B cell (primary cell): ENCODE results near the gene FSIP1. TPM values are rescaled to one million over a fixed set of nuclear protein-coding genes. Genes with fewer than 3 reads are reported as not detected.

ENCODE experiments used
- ATAC-seq: fragments of 200-7000 bp; cut with Tn5 transposase; one replicate; pipeline ENCODE4 v1.10.0; 2021; ENCODE audit warnings: low read depth, mild to moderate bottlenecking, moderate number of reproducible peaks, moderate library complexity
- CTCF ChIA-PET: fragments of 350-600 bp; sonication (Branson Sonifier 250); formaldehyde crosslinking; loops from one replicate; lab custom pipeline; 2021; ENCODE audit warnings: antibody characterized with exemption, inconsistent platforms; lab: Charles Lee
- POLR2A ChIA-PET: fragments of 350-600 bp; sonication (Branson Sonifier 250); formaldehyde crosslinking; loops from one replicate; lab custom pipeline; 2021; ENCODE audit warnings: antibody characterized with exemption; lab: Charles Lee
- DNase-seq: peaks from one replicate; pipeline ENCODE4 v3.0.0; 2013
- H2AFZ ChIP-seq: 2 replicates; pipeline ENCODE4 v1.6.1; 2012; ENCODE audit warnings: mild to moderate bottlenecking, low read depth, low read length; ENCODE audit not compliant: insufficient read depth, poor library complexity, severe bottlenecking
- H3K27ac ChIP-seq, 2 donors: 1 replicate in 1 of 2; 2 replicates in 1 of 2; pipeline ENCODE4 v1.5.1; 2012 to 2013; ENCODE audit warnings: low read length in 2 of 2, mild to moderate bottlenecking in 2 of 2, moderate library complexity in 1 of 2
- H3K27me3 ChIP-seq, 4 experiments: fragments of 200-600 bp in 1 of 4; sonication (generic) in 1 of 4; replicated peaks in 1 of 4; 1 replicate in 2 of 4; 2 replicates in 2 of 4; pipeline versions ENCODE4 v1.6.1 to v1.7.0; 2013 to 2016; ENCODE audit warnings: low read length in 3 of 4, mild to moderate bottlenecking in 2 of 4, mixed read lengths in 1 of 4, moderate library complexity in 1 of 4; ENCODE audit not compliant: insufficient read depth in 4 of 4, control insufficient read depth in 3 of 4; ENCODE audit errors: control extremely low read depth in 1 of 4
- H3K36me3 ChIP-seq, 2 experiments: replicated peaks in 1 of 2; 1 replicate in 1 of 2; 2 replicates in 1 of 2; pipeline versions ENCODE4 v1.6.1 to v1.7.1; 2013; ENCODE audit warnings: low read length in 1 of 2; ENCODE audit not compliant: insufficient read depth in 2 of 2, control insufficient read depth in 1 of 2; ENCODE audit errors: control extremely low read depth in 1 of 2, extremely low read depth in 1 of 2
- H3K4me1 ChIP-seq, 2 donors: fragments of 200-600 bp in 1 of 2; sonication (generic) in 1 of 2; 1 replicate in 1 of 2; 2 replicates in 1 of 2; pipeline versions ENCODE4 v1.5.1 to v1.6.1; 2013 to 2017; ENCODE audit warnings: low read length in 2 of 2; ENCODE audit not compliant: control insufficient read depth in 2 of 2, insufficient read depth in 2 of 2
- H3K4me2 ChIP-seq: replicated peaks from 2 replicates; pipeline ENCODE3; 2012; ENCODE audit warnings: mild to moderate bottlenecking, low read depth, low read length; ENCODE audit not compliant: poor library complexity, severe bottlenecking
- H3K4me3 ChIP-seq, 5 experiments: fragments of 200-600 bp in 1 of 5; sonication (generic) in 1 of 5; 1 replicate in 3 of 5; 2 replicates in 2 of 5; pipeline versions ENCODE4 v1.5.1 to v1.7.0; 2011 to 2016; ENCODE audit warnings: low read length in 4 of 5, mild to moderate bottlenecking in 4 of 5, low read depth in 2 of 5, control low read depth in 1 of 5, moderate library complexity in 1 of 5; ENCODE audit not compliant: insufficient read depth in 1 of 5; ENCODE audit errors: control extremely low read depth in 1 of 5, extremely low read depth in 1 of 5
- H3K79me2 ChIP-seq: fragments of 200-600 bp; sonication (generic); one replicate; pipeline ENCODE4 v1.6.0; 2016; ENCODE audit warnings: low read length; ENCODE audit not compliant: control insufficient read depth, insufficient read depth
- H3K9ac ChIP-seq: fragments of 200-600 bp; sonication (generic); 2 replicates; pipeline ENCODE4 v1.6.1; 2017; ENCODE audit warnings: mild to moderate bottlenecking, low read length, moderate library complexity
- H3K9me3 ChIP-seq, 3 donors: one replicate each; pipeline versions ENCODE4 v1.6.1 to v1.7.1; 2013; ENCODE audit warnings: low read length in 2 of 3; ENCODE audit not compliant: control insufficient read depth in 2 of 3, insufficient read depth in 1 of 3; ENCODE audit errors: control extremely low read depth in 1 of 3
- H4K20me1 ChIP-seq: 2 replicates; pipeline ENCODE4 v1.6.0; 2012; ENCODE audit warnings: mild to moderate bottlenecking, low read length; ENCODE audit not compliant: insufficient read depth, control insufficient read depth, poor library complexity, severe bottlenecking
- H3K27ac Mint-ChIP-seq: one replicate; pipeline ENCODE4 v1.8.0; 2021; ENCODE audit warnings: mixed read lengths
- H3K27me3 Mint-ChIP-seq: one replicate; pipeline ENCODE4 v1.8.0; 2021; ENCODE audit warnings: mixed read lengths
- H3K4me1 Mint-ChIP-seq: one replicate; pipeline ENCODE4 v1.8.0; 2021; ENCODE audit warnings: mixed read lengths
- H3K4me3 Mint-ChIP-seq: one replicate; pipeline ENCODE4 v1.8.0; 2021; ENCODE audit warnings: mixed read lengths
- H3K9me3 Mint-ChIP-seq: one replicate; pipeline ENCODE4 v1.8.0; 2022; ENCODE audit warnings: mixed read lengths; ENCODE audit not compliant: insufficient read depth
- EZH2 ChIP-seq: IDR thresholded peaks from 2 replicates; pipeline ENCODE4 v1.6.1; 2012; ENCODE audit warnings: borderline replicate concordance, low read depth, mild to moderate bottlenecking, moderate library complexity, low read length; ENCODE audit not compliant: insufficient read depth, poor library complexity, severe bottlenecking
- WGBS: methylation state at CpG from one replicate; pipeline ENCODE4 v1.1.5; 2013; ENCODE audit warnings: missing lambda C conversion rate; ENCODE audit not compliant: insufficient coverage; 5-methylcytosine and 5-hydroxymethylcytosine counted together
- intact Hi-C: fragments of 100-400 bp; cut with micrococcal nuclease; formaldehyde crosslinking; loops from one replicate; pipeline ENCODE4 v1.10.0; 2022
- polyA plus RNA-seq: library from polyadenylated mRNA; depleted of rRNA; stranded (reverse); fragments of >200 nt; gene quantifications from 2 replicates; pipeline ENCODE4 v1.2.3, GENCODE V29; 2012
- total RNA-seq, 2 donors: library from RNA; stranded (reverse); fragments of 120-200 nt in 1 of 2; gene quantifications; 1 replicate in 1 of 2; 2 replicates in 1 of 2; pipeline versions ENCODE4 v1.2.3 to v1.2.4, GENCODE V29; 2013 to 2022
- TF ChIP-seq, protein P1 (sequence below): fragments of 200-600 bp; IDR thresholded peaks from one replicate; pipeline ENCODE4 v1.8.0; 2022; ENCODE audit warnings: antibody characterized with exemption, mild to moderate bottlenecking

FSIP1 gene
- total and polyA plus RNA-seq, 2 donors (not counting 1 experiment from before 2014, with no cell fraction given), result 0.19 to 0.49 TPM

- no peak within 1 kb of the TSS for H3K27ac Mint-ChIP-seq
- peaks cover 0 to 28% (median 4%) of the 10 kb centered on the region in 4 experiments for H3K27me3 ChIP-seq
- no peaks in the 10 kb centered on the region for H4K20me1 ChIP-seq
- TF ChIP-seq, protein P1, sequence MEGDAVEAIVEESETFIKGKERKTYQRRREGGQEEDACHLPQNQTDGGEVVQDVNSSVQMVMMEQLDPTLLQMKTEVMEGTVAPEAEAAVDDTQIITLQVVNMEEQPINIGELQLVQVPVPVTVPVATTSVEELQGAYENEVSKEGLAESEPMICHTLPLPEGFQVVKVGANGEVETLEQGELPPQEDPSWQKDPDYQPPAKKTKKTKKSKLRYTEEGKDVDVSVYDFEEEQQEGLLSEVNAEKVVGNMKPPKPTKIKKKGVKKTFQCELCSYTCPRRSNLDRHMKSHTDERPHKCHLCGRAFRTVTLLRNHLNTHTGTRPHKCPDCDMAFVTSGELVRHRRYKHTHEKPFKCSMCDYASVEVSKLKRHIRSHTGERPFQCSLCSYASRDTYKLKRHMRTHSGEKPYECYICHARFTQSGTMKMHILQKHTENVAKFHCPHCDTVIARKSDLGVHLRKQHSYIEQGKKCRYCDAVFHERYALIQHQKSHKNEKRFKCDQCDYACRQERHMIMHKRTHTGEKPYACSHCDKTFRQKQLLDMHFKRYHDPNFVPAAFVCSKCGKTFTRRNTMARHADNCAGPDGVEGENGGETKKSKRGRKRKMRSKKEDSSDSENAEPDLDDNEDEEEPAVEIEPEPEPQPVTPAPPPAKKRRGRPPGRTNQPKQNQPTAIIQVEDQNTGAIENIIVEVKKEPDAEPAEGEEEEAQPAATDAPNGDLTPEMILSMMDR, result peak; percentile 16
- no peak for TF ChIP-seq EZH2
- peaks cover 13% of the 10 kb centered on the region for H3K4me1 Mint-ChIP-seq
- no peaks in the 10 kb centered on the region for H3K36me3 ChIP-seq
- peak within 1 kb of the TSS; percentile 69 for H3K4me3 Mint-ChIP-seq
- no peak for DNase-seq
- no peaks in the 10 kb centered on the region for H3K79me2 ChIP-seq
- ChIA-PET CTCF (interaction anchor here (1.4 kb wide), 1 partner anchor 10 kb away, joined by 3 read pairs; no protein-coding TSS in a partner anchor), POLR2A (no interaction called here)
- H3K9me3 Mint-ChIP-seq, result no peaks in the 10 kb centered on the region
- peaks cover 6 to 20% of the 10 kb centered on the region in 2 donors for H3K4me1 ChIP-seq
- WGBS, result 3% methylated on average over 74 of the region's 74 CpGs
- no peaks in the 10 kb centered on the region for H3K9me3 ChIP-seq
- H3K27me3 Mint-ChIP-seq, result peaks cover 69% of the 10 kb centered on the region
- H3K4me2 ChIP-seq, result peak within 1 kb of the TSS; percentile 60
- H3K4me3 ChIP-seq, result no peak within 1 kb of the TSS
- H3K9ac ChIP-seq, result no peak within 1 kb of the TSS
- peak within 1 kb of the TSS; percentile 28 for H2AFZ ChIP-seq
- intact Hi-C loops, result no loop called here
- no peak for ATAC-seq
- H3K27ac ChIP-seq, result no peak within 1 kb of the TSS
These were observed 202.0 kb downstream of the FSIP1 start, which contains the start of gene THBS1 for GRCh38 chr15:39580485-39581241. Gene THBS1 (plus strand): TSS chr15:39581079. CDS start chr15:39581858, 779 bp downstream.

DNA sequence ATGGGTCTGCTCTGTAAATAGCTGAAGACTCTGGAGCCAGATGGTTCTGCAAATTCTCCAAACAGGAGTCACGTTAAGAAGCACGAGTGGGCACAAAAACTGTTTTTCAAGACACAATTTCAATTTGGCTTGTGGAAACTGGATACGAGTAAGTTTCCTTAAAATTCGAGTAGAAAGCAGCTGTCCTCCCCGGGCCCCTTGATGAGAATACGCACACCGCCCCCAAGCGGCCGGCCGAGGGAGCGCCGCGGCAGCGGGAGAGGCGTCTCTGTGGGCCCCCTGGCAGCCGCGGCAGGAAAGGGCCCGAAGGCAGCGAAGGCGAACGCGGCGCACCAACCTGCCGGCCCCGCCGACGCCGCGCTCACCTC is 202.5 kb downstream of the FSIP1 start:
- peaks cover 6 to 20% of the 10 kb centered on the region in 2 donors for H3K4me1 ChIP-seq
- no peaks in the 10 kb centered on the region for H3K36me3 ChIP-seq
- peak overlapping the region; percentile 60 for H3K4me2 ChIP-seq
- peak overlapping the region; percentile 69 for H3K4me3 Mint-ChIP-seq
- peak overlapping the region; percentile 28 for H2AFZ ChIP-seq
- no peak overlapping the region for H3K4me3 ChIP-seq
- no peaks in the 10 kb centered on the region for H3K79me2 ChIP-seq
- TF ChIP-seq, protein P1, result peak; percentile 51
- no peak for TF ChIP-seq EZH2
- peaks cover 69% of the 10 kb centered on the region for H3K27me3 Mint-ChIP-seq
- POLR2A ChIA-PET, result no interaction called here
- H3K27ac ChIP-seq, result no peak overlapping the region
- peak; percentile 39 for DNase-seq
- H3K4me1 Mint-ChIP-seq, result peaks cover 13% of the 10 kb centered on the region
- no peak overlapping the region for H3K9ac ChIP-seq
- ATAC-seq, result no peak
- H3K27ac Mint-ChIP-seq, result no peak overlapping the region
- H4K20me1 ChIP-seq, result no peaks in the 10 kb centered on the region
- WGBS, result 2% methylated on average over 29 of the region's 29 CpGs
- CTCF ChIA-PET, result interaction anchor here (1.4 kb wide), 1 partner anchor 9 kb away, joined by 3 read pairs; no protein-coding TSS in a partner anchor
- no peaks in the 10 kb centered on the region for H3K9me3 Mint-ChIP-seq
- no peaks in the 10 kb centered on the region for H3K9me3 ChIP-seq
- intact Hi-C loops, result no loop called here
- H3K27me3 ChIP-seq, result peaks cover 0 to 28% (median 4%) of the 10 kb centered on the region in 4 experiments
